GM20431 (cell line): Measurements from ENCODE around the gene GFAP.

Experiments
- in situ Hi-C: fragments of 300-500 bp; cut with MseI, MboI; formaldehyde crosslinking; loops from one replicate; pipeline ENCODE4 v1.15.0; 2020; ENCODE audit warnings: low sequenced_read_pairs; ENCODE audit not compliant: unreplicated experiment

Gene GFAP

DNA sequence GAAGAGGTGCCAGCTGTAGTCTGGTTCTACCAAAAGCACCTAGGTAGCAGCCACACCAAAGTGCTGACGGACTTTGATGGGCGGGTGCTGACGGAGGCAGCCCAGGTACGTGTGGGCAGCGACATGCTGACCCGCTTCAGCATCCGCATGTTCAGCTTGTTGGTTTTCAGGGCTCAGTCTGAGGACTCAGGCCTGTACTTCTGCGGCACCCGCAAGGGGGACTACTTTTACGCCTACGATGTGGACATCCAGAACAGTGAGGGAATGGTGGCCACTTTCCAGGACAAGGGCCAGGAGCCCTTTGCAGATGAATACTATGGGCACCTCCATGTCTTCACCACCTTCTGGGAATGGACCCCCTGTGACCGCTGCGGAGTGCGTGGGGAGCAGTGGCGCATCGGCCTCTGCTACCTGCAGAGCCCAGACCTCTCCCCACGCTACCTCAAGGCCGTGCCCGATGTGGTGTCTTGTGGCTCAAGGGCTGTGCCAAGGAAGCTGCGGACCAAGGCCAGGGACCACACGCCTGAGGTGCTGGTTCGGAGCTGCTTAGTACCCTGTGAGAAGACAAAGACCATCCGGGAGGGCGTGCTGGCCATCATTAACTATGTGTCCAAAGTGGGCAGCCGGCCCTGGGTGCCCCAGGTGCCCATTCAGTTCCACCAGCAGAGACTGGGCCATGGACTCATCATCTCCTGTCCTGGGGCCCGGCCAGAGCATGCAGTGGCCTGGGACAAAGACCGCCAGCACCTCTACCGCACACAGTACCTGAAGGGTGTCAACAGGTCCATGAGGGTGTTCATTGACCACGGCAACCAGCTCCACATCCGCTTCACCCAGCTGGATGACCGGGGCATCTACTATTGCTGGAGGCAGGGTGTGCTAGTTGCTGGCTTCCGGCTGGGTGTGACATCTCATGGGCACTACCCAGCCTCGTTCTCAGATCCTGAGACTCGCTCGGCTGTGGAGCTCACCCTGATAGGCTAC lies 11.0 kb downstream of the GFAP start:
- in situ Hi-C loops, result loop anchor here (25.0 kb wide), 1 partner anchor 208 kb away; no protein-coding TSS in a partner anchor

GRCh38 chr17:44903012-44903685 lies 12.2 kb downstream of the GFAP start:
- in situ Hi-C loops, result loop anchor here (25.0 kb wide), 1 partner anchor 209 kb away; no protein-coding TSS in a partner anchor

DNA sequence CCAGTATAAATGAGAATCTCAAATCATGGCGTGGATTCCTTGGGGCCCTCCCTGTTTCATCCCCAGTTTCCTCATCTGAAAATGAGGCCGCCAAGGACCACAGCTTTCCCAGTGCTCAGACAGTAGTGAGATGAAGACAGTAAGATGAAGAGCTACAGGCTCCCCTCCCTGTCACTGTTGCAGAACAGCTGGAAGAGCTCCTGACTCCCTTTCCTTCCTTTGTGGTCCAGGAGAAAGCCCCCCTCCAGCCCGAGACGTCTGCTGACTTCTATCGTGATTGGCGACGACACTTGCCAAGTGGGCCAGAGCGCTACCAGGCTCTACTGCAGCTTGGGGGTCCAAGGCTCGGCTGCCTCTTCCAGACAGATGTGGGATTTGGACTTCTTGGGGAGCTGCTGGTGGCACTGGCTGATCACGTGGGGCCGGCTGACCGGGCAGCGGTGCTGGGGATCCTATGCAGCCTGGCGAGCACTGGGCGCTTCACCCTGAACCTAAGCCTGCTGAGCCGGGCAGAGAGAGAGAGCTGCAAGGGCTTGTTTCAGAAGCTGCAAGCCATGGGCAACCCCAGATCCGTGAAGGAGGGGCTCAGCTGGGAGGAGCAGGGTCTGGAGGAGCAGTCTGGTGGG lies 13.1 kb downstream of the GFAP start:
- in situ Hi-C loops, result loop anchor here (25.0 kb wide), 1 partner anchor 210 kb away; no protein-coding TSS in a partner anchor

- in situ Hi-C loops, result loop anchor here (25.0 kb wide), 1 partner anchor 211 kb away; no protein-coding TSS in a partner anchor
Measured at GRCh38 chr17:44901411-44901921, 13.8 kb downstream of the GFAP start.

- in situ Hi-C loops, result loop anchor here (25.0 kb wide), 1 partner anchor 211 kb away; no protein-coding TSS in a partner anchor
Measured at GRCh38 chr17:44900894-44901293, 14.4 kb downstream of the GFAP start.

DNA sequence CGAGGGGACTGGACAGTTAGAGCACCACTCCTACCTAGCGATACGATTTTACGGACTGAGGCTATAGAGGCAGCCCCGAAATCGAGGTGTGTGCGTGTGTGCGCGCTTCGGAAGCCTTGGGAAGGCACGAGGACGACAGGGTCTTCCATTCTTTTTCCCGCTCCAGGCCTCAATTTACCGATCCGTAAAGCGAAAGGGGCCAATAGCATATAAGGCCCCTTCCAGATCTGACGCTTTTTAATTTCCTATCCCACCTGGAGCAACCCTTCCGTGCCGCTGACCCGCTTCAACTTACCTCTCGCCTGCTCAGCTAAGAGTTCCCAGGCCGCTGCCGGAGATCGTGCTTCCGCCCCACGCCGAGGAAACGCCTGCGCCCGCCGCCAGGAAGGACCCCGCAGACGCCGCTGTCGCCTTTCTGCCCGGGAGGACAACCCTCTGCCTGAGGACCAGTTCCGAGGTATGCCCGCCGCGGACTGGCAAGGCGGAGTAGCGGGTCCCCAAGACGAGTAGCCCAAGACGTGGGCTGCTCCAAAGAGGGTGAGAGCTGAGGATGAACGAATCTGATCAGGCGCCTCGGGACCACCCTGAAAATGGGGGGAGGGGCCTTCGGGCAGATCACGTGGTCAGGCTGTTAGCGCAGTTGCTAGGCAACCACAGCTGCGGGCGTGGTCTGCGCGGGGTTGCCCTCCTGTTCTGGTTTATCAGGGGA lies 16.1 kb downstream of the GFAP start, which contains the start of gene EFTUD2:
Gene EFTUD2, minus strand, starts transcription at position 372 of the 709 bp plus-strand sequence. CDS start 4,924 bp downstream, outside the sequence.
- in situ Hi-C loops, result no loop called here

- in situ Hi-C loops, result no loop called here
Measured at GRCh38 chr17:44898768-44899073, 16.6 kb downstream of the GFAP start.

DNA sequence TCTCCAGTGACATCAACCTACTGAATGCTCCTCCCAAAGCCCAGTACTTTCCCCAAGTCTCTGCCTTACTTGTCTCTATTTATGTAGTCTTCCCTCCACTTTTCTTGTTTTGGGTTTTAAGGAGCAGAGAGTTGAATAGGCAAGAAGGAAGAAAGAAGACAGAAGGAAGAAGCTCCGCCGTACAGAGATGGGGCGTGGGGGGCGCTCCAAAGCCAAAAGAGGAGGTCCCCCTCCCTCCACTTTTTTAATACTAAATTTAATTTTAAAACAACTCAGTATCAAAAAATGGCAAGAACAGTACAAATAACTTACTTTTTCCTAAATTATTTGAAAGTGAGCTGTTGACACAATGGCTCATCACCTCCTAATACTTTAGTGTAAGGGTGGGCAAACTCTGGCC lies 20.7 kb downstream of the GFAP start:
- in situ Hi-C loops, result no loop called here

DNA sequence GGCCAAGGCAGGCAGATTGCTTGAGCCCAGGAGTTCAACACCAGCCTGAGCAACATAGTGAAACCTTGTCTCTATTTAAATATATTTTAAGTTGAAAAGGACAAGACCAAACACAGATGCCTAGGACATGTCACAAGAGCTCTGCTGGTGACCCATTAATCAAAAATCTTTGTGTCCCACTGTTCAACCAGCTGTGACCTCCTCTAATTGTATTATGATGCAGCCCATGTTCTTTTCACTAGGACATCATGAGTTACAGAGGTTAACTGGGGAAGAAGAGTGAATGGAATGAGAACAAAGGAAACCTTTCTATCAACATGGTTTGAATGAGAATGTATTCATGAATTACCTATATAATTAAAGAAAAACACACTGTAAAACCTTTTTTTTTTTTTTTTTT lies 23.1 kb downstream of the GFAP start:
- in situ Hi-C loops, result no loop called here

- in situ Hi-C loops, result no loop called here
Measured at GRCh38 chr17:44889003-44889402, 26.3 kb downstream of the GFAP start.

- in situ Hi-C loops, result no loop called here
Measured at GRCh38 chr17:44887971-44888954, 27.0 kb downstream of the GFAP start.

GRCh38 chr17:44887016-44887415 lies 28.3 kb downstream of the GFAP start:
- in situ Hi-C loops, result no loop called here

- in situ Hi-C loops, result no loop called here
Measured at GRCh38 chr17:44884941-44885340, 30.4 kb downstream of the GFAP start.

- in situ Hi-C loops, result no loop called here
Measured at GRCh38 chr17:44881145-44881544, 34.2 kb downstream of the GFAP start.

DNA sequence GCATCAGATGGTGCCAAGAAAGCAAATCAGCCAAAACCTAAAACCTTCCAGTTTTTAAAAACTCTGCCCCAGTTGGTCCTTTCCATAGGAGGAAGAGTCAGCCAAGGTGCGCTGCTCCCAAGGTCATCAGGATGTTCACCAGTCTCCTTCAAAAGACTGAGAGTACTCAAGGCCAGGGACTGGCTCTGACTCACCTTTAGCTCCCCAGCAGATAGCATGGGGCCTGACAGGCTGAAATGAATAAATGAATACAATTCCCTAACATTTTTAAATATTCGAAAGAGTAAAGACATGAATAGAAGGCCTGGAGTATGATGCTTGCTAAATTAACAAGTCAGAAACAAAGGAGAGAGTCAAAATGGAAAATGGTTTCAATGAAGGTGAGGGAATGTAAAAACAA lies 35.2 kb downstream of the GFAP start:
- in situ Hi-C loops, result no loop called here

DNA sequence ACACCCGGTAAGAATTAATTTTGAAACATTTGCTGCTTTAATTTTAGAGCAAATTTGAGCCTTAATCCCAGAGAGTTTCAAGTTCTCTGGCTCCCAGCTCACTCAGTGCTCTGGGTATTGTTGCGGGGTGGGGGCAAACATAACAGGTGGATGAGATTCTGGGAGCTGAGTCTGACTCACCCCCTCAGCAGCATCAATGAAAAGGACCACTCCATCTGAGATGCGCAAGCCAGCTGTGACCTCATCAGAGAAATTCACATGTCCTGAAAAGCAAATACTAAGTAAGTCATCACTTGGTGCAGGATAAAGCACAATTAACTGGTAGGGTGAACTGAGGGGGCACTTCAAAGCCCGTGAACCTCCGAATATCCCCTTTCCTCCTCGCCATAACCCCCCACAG lies 35.9 kb downstream of the GFAP start:
- in situ Hi-C loops, result no loop called here

DNA sequence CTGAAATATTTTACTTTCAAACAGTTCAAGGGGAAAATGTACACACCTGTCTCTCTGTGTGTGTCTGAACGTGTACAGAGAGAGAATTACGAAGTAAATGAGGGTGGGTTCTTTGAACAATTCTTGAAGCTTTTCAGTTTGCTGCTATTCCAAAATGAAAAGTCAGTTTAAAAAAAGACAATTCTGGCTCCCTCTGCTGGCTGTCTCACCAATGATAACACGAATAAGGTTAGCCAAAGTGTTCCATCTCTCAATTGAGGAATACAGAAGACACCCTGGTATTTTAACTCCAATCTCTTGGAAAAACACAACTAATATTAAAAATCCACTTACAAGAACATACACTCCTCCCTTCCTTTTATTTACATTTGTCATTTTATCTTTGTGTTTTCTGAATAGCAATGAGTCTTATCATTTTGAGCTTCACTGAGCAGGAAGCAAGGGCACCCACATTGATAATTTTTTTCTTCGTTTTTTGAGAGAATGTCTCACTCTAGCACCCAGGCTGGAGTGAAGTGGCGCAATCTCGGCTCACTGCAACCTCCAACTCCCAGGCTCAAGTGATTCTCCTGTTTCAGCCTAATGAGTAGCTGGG lies 36.6 kb downstream of the GFAP start:
- in situ Hi-C loops, result no loop called here

DNA sequence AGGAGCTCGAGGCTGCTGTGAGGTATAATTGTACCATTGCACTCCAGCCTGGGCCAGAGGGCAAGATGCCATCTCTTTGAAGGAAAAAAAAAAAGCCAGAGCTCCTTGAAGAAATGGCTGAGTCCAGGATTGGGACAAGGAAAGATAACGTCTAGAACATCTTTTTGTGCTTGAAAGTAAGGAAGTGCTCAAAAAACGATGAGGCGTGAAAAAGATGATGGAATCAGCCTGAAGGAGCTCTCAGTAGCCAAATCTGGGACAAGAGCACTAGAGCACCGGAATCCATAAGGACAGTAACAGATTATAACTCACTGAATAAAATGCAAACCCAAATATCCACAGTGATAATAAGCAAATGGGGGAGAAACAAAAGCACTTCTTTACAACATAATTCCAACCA lies 38.2 kb downstream of the GFAP start:
- in situ Hi-C loops, result no loop called here
